T-helper 2 cell (primary cell): Measurements from ENCODE around the gene UBQLN4.
"Not testable (repeated sequence)": the region's sequence is repeated elsewhere in the genome, so short reads cannot be mapped to it uniquely, and the experiment has no call there.

Experiments used
- DNase-seq, 5 experiments: peaks; one replicate each; pipeline versions ENCODE4 v3.0.0 to v3.0.0-alpha.2; 2012 to 2022

UBQLN4 gene

DNA sequence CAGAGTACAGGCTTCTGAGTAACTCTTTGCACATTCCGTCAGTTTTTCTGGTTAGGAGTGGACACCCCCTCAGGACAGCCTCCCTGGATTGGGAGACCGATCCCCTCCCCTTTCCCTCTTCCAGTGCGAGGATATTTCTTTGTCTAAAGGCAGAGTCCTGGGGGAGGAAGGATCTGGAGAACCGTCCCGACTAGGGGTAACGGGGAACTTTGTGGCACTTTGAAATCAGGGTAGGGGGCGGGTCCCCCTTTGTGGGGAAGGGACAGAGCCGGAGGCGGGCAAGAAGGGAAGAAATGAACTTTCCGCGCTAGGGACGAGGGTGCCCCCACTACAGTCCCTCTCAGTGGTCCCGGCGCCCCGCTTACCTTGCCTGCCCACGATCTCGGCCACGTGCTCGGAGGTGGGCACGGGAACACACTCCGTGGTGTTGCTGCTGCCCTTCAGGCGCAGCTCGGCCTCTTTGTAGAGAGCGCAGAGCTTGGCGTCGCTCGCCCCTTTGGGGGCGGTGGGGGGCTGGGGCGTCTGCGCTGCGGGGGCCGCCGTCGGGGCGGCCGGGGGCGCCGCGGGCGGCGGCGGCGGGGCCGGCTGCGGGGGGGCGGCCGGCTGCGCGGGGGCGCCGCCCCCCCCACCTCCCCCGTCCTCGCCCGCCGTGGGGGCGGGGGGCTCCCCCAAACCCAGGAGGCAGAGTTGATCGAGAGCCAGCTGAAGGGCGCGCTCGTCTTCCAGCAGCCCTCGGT, 27.8 kb upstream of the UBQLN4 start:
- DNase-seq = no peak

DNA sequence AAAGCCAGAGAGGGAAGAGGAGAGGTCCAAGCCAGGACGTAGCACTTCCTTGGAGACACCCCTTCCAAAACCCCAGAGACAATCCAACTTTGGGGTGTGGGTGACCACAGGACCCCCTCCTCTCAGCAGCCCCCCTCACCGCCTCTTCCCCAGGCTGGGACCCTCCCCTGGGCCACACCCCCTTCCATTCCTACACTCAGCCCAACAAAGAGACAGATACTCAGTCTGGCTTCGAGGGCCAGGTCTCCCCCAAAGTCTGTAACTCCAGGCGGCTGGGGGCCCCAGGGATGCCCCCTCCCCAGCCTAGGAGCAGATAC, 27.2 kb upstream of the UBQLN4 start:
- DNase-seq = no peak

DNA sequence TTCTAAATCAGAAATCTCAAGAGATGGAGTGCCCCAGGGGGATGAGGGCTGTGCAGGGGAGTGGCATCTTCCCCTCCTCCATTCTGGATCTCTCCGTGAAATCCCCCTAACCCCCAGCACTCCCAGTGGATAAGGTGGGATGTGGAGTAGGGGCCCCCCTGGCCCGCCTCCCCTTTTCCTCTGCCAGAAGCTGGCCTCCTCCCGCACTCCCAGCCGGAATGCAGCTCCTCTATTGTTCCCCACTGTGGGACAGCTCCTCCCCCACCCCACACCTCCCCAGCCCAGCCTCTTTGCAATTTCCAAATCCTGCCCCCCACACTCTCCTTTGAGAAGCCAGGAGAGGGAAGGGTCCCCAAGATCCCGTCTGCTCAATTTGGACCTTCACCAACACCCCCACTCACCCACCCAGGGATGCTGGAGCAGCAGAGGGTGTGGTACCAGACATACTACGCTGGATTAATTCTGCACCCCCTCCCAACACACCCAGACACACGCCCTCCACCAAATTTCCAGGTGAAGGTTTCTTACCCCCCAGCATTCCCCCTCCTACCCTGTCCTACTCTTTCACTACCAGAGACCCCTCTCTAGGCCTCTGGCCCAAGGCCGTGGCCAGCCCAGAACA, 26.8 kb upstream of the UBQLN4 start:
- no peak for DNase-seq

DNA sequence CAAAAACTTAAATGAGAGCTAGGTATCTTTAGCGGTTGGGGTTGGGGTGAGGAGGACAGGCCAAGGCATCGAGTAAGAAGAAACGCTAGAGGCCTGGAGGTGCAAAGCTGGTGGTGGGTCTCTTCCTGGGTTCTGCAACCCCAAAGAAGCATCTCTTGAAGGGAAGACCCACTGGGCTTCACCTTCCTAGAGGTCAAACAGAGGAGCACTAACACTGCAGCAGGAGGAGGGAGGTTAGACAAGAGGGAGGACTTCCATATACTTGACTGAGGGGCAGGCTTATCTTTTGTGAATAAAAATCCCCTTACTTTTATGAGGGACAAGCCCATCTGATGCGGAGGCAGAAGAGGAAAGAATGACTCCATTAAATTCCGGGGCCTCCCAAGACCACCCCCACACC, 26.2 kb upstream of the UBQLN4 start:
- DNase-seq = no peak

DNA sequence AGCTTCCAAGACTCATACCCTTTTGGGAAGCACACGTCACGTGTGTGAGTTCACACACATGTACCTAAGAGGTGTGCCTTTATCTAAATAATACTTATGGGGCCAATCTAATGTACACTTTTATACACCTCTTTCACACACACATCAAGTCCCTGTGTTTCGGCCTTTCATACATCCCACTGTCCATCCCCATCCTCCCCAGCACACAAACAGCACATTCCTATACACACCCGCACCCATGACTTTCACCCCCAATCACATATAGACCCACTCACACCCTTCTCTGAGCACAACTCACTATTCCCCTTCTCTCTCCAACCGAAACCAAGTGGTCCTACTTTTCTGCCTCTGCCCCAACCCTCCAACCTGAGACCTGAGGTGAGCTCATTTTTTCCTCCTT, 25.1 kb upstream of the UBQLN4 start:
- no peak for DNase-seq

DNA sequence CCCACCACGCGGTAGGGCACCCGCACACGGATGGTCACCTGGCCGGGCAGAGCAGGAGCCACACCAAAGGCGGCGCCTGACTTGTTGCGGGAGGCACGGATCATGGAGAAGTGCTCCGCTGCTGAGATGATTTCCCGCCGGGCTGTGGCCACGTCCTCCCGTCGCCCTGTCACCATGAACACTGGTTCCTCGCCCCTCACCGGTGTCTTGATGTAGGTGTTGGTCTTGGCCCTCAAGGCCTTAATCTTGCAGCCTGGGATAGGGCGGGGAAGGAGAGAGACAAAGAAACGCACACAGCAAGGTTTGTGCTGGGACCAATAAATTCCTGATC, 23.8 kb upstream of the UBQLN4 start:
- no peak for DNase-seq

DNA sequence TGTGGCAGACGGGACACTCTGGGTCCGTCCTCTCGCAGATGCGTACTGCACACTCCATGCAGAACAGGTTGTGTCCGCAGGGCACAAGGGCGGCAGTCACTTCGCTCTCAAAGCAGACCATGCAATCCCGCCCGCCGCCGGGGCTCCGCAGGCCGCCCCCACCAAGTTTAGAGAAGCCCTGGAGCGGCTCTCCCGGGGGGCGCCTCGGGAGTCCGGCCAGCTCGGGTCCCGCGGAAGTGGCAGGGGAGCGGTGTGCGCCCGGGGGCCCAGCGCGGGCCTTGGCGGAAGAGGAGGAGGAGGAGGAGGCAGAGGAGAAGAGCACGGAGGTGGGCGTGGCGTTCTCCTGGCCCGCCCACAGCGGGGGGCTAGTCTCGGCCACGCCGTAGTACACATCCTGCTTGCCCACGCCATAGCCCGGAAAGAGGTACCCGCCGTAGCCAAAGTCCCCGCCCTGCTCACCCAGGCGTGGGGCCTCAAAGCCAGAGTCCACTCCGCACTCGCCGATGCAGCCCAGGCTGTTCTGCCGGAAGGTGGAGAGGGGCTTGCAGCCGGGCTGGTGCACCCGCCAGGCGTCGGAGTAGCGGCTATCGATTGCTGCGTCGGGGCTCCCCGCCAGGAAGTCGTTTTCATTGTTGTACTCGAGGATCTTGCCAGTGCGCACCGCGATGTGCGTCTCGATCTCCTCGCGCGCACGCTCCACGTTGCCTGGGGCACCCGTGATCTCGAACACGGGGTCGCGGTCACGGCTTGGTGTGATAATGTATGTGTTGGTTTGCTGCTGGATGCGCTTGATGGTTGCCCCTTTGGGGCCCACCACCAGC, 23.2 kb upstream of the UBQLN4 start:
- peak in 1 of 5 experiments; percentile 38 for DNase-seq

DNA sequence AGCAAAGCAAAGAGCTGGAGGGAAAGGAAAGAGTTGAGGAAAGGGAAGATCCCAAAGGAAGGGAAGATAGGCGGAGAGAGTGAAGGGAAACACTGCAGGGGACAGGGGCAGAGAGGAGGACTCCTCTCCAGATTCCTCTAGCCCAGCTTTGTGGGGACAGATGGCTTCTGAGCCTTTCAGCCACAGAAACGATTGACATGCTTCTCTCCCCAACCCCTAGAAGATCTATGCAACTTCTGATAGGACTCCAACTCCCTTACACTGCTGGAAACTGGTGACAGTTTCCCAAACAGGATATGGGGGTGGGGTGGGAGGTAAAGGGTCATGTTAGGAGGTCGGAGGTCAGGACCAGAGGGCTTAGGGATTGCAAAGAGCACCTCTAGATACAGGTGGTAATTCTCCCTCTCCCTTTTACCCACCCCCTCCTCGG, 22.2 kb upstream of the UBQLN4 start:
- DNase-seq = no peak

DNA sequence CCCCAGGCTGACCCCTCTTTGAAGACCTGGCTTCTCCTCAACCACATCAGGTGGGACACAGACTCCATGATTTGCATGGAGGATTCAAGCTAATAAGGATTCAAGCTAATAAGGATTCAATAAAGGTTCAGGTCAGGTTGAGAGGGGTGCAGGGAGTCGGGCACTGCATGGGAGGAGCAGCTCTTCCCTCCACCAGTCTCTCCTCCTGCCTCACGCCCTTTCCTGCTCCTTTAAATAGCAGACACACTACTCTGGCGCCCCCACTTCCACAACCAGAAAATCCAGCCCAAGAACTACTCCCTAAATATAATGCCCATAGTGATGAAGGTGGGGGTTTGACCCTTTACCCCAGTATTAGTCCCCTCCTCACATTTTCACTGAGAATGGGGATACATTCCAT, 21.6 kb upstream of the UBQLN4 start:
- no peak for DNase-seq

DNA sequence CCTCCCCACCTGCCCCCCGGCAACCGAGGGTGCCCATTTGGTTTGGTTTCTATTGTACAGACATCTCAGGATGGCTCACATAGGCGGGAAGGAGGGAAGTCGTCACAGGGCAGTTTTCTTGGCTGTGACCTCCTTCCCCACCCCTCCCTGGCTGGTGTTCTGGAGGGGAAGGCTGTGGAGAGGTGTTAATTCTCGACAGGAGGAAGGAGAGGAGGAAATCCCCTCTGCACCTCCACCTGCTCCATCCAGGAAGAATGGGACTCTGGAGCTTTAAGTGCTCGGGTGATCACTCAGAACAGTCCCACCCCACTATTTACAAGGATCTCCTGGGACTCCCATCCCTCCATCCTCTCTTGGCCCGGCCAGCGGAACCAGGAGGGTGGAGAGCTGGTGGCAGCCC, 21.1 kb upstream of the UBQLN4 start:
- no peak for DNase-seq

DNA sequence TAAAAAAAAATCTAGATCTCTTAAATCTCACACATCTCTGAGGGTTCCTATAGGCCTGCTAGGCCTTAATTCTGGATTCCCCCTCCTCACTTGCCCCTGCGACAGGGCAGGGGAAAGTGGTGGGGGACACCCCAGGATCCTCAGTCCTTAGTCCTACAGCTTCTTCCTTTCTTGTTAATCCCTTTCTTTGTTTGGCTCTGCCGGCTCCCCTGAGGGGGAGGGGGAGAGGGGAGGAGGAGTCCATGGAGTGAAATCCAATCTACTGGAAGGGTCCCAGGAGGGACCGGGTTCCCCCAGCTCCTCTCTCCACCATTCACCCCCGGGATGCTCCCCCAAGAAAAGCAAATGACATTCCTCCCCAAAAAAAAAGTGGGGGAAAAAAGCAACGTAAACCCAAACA, 20.1 kb upstream of the UBQLN4 start:
- DNase-seq = no peak

DNA sequence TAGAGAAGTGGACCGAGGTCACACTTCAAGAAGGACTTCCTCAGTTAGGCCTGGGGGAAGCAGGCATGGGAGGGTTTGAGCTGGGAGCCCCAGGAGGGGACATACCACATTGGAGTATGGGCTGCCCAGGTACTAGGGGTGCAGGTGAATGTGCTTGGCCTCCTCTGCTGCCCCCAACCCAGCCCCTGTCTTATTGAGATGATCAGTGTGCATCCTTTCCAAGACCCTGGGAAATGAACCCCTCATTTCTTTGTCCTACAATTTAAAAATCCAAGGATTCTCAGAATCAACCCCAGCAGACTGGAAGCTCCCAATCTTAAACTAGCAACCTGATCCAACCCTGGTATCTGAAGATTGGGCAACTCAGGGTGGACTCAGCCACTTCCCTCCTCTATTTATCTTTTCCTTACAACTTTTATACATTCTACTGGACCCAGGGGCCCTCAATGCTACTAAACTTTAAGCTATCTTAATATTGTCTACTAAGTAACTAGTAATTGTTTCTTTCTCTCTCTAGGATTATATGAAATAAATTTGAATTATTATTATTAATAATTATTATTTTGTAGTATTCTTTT, 19.6 kb upstream of the UBQLN4 start:
- no peak for DNase-seq

DNA sequence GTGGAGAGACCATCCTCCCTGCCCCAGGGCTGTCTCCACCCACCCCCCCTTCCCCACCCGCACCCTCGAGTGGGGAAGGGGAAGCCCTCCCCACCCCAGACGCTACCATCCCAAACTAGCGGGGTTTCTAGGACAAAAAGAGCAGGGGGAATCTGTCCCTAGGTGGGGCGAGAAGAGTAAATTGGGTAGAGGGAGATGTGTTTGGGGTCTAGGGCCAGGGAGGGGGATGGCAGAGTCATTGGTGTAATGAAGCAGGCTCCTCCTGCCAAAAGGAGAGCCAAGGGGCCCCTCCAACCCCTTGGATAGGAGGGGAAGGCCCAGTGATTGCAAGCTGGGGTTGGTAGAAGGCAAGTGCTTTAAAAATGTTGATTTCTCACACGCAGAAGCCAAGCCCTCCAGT, 18.7 kb upstream of the UBQLN4 start:
- DNase-seq = no peak

DNA sequence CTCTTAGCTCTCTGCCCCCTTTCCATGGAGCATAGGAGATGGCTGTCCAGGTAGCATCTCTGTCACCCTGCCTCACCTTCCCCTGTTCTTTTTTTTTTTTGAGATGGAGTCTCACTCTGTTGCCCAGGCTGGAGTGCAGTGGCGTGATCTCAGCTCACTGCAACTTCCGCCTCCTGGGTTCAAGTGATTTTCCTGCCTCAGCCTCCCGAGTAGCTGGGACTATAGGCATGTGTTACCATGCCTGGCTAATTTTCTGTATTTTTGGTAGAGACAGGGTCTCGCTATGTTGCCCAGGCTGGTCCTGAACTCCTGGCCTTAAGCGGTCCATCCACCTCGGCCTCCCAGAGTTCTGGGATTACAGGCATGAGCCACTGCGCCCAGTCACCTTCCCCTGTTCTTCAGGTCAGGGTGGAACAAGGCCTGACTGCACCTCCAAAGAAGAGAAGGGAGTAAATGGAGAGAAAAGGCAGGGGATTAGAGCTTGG, 17.8 kb upstream of the UBQLN4 start:
- not testable (repeated sequence) for DNase-seq

DNA sequence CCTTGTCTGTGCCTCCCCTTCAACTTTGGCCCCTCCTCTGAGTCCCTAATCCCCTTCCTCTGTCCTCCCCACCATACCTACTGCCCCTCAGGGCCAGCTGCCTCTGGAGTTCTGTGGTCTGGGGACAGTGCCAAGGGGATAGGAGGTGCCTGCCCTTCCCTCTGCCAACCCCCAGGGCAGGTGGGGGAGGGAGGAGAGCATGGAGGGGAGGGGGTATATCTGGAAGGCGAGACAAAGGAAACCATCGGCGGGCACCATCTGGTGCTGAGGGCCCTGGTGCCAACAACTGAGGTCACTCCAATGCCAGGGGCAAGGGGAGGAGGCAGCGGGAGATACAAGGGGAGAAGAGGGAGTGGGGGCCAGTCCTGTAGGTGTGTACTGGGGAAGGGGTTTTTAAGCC, 16.9 kb upstream of the UBQLN4 start:
- DNase-seq = no peak

DNA sequence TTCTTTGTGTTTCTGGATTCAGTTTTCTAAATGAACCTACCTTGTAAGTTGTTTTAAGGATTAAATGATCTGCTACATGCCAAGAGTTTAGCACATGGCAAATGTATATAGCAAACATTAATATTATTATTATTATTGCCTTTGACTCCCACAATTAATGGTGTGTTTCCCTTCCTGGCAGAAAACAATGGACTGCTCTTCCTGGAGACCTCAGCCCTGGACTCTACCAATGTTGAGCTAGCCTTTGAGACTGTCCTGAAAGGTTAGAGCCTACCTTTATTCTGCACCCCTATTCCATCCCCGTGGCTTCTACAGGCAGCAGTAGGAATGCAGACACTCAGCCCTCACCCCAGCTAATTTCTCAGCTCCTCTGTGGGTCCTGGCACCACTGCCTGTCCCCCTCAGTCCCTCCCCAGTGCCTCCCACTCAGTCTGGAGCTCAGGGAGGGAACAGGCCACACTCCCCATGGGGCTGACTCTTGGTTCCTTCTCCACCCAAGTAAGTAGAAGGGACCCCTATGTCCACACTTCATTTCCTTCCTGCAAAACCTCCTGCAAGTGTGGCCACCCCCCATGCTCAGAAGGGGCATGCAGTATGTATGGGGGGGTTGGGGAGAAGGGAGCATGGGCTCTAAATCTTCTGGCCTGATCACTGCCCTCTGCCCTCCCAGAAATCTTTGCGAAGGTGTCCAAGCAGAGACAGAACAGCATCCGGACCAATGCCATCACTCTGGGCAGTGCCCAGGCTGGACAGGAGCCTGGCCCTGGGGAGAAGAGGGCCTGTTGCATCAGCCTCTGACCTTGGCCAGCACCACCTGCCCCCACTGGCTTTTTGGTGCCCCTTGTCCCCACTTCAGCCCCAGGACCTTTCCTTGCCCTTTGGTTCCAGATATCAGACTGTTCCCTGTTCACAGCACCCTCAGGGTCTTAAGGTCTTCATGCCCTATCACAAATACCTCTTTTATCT, 16.2 kb upstream of the UBQLN4 start:
- no peak for DNase-seq

DNA sequence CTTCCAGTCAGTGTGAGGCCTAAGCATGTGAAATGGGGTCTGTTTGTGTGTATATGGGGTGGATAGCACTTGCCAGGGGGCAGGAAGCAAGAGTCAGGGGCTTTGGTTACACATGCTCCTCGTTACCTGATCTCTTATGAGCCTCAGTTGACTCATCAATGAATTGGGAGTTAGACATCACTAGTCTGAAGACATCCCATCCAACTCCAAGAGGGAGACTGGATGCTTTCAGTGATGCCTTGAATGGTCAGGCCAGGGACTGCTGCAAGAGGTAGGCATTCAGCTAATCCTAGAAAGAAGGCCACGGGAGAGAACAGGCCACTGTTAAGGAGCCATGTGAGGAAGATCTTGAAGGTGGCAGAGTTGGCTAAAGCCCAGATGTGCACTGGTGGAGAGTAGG, 13.7 kb upstream of the UBQLN4 start:
- DNase-seq = no peak

DNA sequence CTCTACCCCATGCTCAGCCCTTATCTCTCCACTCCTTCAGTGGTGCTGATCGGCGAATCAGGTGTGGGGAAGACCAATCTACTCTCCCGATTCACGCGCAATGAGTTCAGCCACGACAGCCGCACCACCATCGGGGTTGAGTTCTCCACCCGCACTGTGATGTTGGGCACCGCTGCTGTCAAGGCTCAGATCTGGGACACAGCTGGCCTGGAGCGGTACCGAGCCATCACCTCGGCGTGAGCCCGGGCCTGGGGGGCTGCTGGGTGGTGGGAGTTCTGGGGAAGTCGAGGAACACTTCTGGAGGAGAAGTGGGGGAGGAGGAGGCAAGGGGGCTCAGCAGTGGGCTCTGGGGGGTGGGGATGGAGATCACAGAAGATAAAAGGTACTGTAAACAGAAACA, 12.3 kb upstream of the UBQLN4 start:
- no peak for DNase-seq

DNA sequence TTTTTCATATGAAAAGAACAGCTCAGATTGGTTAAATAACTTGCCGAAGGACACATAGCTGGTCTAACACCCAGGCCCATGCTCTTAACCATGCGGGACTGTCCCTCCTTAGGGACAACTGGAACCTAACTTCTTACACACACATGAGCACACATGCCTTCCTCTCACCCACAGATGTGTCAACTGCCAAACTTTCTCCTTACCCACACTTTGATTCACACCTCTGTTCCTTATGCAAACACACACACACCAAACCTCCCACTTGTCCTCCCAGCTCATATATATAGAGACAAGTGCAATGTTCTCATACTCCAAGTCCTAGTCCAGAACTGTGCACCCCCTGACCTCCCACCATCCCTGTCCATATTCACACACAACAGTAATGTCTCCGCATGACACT, 11.6 kb upstream of the UBQLN4 start:
- no peak for DNase-seq

DNA sequence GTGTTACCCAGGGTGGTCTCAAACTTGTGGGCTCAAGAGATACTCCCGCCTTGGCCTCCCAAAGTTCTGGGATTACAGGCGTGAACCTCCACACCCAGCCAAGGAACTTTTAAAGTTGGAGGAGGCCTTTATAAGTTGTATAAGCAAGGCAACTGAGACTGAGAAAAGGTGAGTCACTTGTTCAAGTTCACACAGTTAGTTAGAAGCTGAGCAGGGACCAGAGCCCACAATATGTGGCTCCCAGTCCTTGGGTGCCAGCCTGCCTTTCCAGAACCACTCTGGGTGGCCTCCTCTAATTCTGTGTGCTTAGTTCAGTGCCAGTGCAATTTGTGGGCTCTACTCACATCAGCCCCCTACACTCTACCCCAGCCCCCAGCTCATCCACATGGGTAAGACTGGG, 11.0 kb upstream of the UBQLN4 start:
- DNase-seq = no peak

DNA sequence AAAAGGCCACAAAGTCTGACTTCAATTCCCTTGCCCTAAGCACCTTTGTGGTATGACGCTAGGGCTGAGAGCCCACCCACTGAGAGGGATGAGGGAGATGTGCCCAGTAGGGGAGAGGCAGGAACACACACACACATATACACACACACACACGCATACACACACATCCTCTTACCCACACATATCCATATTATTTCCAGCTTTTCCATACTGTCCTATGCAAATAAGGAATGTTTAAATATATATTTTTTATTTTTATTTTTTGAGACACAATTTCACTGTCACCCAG, 10.3 kb upstream of the UBQLN4 start:
- DNase-seq = no peak

DNA sequence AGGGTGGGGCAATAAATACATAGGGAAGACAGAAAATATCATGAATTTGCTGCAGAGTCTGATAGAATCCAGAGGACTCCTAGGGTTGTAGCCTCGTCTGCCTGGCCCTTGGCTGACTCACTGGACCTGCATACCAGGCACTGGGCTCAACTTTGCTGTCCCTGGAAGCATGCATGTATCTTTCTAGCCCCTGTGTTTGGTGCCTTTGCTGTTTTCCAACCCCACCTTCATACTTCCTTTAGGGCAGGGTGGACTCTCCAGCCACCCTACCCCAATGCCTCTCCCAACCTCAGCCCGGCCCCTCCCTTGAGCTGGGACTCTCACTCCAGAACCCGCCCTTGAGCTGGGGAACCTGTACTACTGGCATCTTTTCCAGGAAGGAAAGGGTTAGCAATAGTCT, 8.6 kb upstream of the UBQLN4 start:
- DNase-seq = no peak
